GM11168 (cell line): ENCODE results near the gene RAB35.

Source experiments
- in situ Hi-C: fragments of 300-500 bp; cut with MboI; formaldehyde crosslinking; loops from one replicate; pipeline ENCODE4 v1.12.0; 2022; ENCODE audit warnings: low sequenced_read_pairs; ENCODE audit not compliant: unreplicated experiment

The RAB35 gene

DNA sequence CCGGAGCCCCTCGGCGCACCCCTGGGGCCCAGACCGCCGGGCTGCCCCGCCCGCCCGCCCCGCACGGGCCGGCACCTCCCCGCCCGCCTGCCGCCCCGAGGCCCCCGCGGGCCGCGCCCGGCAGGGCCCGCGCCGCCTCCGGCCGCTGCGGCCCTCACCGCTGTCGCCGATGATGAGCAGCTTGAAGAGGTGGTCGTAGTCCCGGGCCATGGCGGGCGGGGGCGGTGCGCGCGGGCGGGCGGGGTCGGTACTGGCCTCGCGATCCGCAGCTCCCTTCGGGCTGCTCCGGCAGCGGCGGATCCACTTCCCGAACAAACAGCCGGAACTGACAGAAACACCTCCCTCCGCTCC lies at the start of gene RAB35:
Gene RAB35 (minus strand): TSS at position 313 of the 351 bp plus-strand sequence. CDS start 103 bp downstream, at position 210.
- in situ Hi-C loops, result no loop called here

DNA sequence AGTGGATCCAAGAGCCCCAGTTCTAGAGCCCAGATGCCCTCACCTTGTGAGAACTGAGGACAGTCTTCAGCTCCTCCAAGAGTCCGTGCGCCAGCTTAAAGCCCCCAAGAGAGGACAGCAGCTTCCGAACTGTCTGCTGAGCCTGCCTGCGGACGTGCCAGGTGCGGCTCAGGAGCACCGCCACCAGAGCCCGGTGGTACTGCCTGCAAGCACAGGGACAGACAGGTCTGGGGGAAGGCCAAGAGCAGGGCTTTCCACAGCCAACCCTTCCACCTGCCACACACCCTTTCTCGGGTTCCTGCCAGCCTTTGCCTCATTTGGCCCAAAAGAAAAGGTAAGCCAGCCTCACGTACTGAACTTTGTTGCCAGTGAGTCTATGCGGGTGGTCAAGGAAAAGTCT lies 47.7 kb upstream of the RAB35 start:
- in situ Hi-C loops, result no loop called here

DNA sequence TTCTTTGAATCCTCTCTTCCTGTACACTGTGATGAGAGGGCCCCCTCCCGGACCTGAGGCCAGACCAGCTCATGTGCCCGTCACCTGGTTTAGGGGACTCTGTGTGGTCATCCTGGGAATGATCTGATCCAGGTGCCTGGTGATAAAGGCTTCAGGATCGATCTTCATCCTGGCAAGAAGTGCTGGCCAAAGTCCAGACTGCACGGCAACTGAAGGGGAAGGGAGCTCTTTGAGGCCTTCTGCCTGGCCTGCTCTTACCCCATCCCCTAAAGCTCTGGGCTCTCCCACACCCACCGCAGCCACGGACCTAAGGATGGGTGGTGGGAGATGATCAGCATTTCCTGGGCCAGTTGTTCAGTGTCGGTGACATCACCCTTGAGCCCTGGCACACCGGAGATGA lies 46.2 kb upstream of the RAB35 start:
- in situ Hi-C loops, result no loop called here

DNA sequence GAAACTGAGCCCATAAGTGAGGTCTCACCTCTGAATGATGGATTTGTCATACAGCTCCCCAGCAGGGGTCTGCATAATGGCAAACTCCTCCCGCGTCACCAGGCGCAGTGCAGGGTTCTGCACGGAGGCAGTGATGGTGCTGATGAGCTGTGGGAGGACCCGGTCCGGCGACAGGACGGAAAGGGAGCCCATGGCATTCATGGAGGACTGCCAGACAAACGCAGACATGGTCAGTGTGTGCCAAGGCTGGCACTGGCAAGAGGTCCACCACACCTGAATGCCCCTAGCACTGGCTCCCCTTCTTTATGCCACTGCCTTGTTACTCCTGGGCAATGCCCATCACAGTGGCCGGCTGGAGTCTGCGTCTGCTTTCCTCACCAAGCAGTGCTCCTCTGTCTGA lies 45.3 kb upstream of the RAB35 start:
- in situ Hi-C loops, result no loop called here

DNA sequence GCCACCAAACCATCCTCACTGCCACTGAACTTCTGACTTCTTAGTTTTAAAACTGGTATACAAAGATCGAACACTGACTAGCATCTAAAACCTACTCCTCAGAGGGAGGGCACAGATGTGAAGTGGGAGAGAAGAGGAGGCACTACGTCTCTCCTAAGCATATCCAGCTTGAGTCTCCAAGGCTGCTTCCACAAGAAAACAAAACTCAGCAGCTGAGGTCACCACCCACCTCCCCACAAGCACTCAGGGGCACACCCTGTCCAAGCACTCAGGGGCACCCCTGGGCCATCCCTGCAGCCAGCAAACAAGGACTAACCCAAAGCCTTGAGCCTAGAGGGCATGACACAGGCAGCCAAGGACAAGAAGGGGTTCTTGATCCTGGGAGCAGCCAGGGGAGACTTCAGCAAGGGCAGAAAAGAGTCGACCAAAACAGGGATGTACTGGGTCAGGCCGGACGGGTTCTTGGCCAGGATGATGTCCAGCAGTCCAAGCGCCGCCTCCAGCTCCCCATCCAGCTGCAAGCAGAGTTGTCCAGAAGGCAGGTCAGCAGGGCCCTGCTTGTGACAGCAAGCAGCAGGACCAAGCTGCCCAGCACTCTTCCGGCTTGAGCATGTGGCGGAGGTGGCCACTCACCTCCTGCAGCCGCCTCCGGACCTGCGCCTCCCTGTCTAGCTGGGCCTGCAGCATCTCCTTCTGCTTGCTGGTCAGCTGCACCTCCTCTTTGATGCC lies 43.1 kb upstream of the RAB35 start:
- in situ Hi-C loops, result no loop called here

DNA sequence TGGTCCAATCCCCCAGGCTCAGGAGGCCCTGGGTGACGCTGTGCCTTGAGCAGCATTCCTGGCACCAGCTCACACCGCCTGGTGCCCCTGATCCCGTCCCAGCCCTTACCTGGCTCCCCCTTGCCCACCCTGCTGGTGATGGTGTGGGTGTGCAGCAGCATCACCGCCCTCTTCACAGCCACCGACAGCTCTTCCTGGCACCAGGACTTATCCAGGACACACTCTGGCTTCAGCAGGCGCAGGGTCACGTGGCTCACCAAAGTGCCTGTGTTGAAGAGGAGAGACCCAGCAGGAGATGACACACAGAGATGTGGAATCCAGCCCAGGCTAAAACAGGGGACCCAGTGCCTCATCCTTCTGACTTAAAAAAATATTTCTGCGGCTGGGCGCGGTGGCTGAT lies 41.8 kb upstream of the RAB35 start:
- in situ Hi-C loops, result no loop called here

DNA sequence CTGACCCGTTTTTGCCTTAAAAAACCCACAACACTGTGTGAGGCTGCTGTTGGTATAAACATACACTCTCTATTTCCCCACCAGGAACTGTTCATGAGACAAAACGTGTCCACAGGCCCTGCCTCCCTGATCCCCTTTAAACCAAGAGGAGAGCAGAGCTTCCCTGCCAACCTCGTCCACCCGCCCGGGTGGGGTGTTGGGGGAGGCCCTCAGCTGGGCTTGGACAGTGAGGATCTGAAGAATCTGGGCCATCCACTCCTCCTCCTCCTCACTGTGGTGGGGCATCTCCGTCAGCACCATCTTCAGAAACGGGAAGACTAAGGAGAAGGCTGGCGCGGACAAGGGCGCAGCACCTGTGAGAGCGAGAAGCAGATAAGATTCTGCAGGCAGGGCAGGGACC lies 41.1 kb upstream of the RAB35 start:
- in situ Hi-C loops, result no loop called here

DNA sequence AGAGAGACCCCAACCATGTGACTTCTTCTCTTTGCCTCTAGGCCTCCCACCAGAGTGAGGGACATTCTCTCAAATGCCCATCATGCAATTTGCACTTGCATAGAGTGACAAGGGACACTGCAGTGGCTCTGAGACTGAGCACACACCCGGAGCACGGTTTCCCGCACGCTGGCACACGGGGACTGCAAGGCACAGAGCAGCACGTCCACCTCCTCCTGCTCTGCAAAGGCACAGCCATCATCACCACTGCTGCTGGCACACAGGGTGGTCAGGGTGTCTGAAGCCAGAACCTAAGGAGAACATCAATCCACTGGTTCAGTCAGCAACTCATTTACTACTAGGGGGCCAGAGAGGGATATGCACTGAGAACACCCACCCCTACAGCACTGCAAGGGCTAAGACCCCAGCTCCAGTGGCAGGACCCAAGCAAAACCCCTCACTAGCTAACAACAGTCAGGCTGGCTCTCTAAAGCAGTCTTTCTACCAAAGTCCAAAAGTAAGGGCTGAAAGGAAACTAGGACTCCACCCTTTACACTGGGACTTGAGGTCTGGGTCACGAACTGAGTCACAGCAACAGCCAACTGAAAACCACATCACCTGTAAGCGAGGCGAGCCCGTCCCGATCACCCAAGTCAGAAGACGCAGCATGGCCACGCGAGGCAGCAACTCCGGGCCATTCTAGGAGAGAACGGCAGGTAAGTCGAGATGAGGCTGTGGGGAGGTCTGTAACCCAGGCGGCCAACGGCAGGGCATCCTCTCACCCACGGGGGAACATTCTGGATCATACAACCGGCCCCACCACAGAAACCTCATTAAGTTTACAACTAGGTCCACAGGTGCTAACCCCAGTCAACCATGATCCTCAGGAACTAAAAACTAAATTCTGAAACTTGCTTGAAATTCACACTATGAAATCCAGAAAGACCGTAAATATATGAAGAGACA lies 40.0 kb upstream of the RAB35 start:
- in situ Hi-C loops, result no loop called here

DNA sequence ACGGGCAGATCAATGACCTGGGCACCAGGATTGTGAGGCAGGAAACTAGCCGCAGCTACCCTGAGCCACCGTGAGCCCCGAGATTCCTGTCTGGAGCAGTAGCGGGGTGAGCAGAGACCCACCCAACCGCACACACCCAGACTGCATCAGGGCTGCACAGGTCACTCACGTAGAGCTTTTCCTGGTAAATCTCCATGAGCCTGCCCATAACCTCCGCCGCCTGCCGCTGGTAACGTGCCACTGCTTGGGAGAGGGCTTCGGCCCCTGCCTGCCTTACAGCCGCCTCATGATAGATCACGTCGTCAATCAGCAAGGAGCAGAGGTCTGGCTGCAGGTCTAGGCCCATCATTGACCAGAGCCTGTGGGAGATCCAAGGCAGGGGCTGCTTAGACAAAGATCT lies 38.5 kb upstream of the RAB35 start:
- in situ Hi-C loops, result no loop called here

DNA sequence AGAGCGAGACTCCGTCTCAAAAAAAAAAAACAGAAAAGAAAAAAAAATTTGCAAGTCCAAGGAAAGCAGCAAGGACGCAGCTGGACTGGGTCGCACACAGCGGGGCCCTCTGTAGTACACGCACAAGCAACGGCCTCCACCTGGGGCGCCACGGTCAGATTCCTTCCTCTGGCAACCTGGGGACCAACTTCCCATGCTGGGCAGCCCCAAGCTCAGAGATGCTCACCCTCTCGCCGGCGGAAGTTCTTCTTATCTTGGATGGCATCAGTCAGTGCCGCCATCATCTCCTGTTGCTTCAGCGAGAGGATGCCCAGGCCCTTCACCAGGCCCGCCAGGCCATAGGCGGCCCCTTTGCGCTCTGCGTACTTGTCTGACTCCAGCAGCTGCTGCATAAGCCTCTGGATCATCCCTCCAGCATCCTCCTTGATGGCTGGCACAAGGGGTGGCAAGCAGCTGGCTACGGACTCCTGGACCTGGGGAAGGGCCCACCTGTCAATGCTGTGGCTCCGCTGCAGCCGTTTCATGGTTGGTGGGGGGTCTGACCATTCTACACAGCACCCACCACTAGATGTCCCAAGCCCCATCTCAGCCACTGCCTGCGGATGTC lies 34.5 kb upstream of the RAB35 start:
- in situ Hi-C loops, result no loop called here

DNA sequence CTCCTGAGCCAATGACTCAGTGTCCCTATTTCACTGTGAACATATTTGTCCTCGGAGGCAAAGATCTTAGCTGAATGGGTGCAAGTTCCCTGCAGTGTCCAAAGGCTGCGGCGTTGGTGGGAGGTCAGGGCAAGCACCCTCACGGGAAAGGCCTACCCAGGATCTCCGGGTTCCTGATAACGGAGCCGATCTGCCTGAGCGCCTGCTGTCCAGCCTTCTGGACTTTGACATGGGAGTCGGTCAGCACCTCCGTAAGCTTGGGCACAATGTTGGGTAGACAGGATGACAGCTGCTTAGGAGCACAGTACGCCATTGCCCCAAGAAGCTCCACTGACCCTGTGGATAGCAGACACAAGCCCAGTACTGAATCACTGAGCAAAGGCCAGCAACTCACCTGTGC lies 31.5 kb upstream of the RAB35 start:
- in situ Hi-C loops, result no loop called here

DNA sequence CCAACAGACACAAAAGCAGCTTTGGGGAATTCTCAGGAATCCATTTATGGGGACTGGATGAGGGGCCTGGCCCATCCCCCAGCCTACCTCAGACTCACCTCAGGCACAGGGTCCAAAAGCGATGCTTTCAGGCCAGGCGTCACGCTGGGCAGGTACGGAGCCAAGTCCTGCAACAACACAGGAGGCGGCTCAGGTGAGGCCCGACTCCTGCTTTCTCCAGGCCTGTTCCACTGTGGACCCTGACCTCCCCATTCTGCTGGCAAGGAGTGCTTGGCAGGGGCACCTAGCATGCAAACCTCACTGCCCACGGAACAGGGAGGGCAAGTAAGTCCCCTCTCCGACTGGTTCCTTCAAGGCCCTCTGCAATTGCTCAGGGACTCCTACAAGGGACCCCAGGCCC lies 28.6 kb upstream of the RAB35 start:
- in situ Hi-C loops, result no loop called here

DNA sequence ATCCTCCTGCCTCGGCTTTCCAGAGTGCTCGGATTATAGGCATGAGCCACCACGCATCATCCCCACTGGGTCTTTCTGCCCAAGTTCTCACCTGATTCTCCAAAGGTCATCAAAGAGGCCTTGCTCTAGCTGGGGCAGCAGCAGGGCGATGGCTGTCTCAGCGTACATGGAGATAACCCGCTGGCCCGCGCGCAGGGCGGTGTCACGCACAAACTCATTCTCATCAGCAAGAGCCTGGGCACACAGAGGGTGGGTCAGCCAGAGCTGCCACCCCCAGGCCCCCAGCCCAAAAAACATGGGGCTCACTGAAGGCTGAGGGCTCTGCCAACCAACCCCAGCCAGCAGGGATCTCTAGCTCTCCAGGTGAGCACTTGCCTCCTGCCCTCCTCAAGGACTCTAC lies 27.7 kb upstream of the RAB35 start:
- in situ Hi-C loops, result no loop called here

DNA sequence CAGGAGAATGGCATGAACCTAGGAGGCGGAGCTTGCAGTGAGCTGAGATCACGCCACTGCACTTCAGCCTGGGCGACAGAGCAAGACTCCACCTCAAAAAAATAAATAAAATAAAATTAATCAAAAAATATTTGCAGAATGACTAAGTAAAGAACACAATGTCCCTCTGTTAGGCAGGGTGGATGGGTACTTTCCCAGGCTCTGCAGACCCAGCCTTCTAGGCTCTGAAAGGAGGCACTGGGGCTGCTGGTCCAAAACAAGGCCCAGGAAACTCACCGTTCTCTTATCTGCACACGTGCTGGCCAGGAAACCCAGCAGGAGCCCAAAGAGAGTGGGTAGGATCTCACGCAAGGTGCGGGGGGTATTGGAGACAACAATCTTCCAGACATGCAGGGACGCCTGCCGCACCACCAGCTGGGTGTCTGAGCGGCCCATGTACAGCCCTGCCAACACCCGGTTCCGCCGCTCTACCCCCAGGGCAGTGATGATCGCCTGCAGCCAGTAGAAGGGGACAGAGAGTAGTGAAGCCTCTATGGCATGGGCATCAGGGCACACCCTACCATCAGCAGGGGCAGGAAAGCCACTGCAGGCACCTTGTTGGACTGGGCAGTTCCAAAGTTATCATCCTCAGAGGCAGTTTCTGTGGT lies 25.8 kb upstream of the RAB35 start:
- in situ Hi-C loops, result no loop called here

DNA sequence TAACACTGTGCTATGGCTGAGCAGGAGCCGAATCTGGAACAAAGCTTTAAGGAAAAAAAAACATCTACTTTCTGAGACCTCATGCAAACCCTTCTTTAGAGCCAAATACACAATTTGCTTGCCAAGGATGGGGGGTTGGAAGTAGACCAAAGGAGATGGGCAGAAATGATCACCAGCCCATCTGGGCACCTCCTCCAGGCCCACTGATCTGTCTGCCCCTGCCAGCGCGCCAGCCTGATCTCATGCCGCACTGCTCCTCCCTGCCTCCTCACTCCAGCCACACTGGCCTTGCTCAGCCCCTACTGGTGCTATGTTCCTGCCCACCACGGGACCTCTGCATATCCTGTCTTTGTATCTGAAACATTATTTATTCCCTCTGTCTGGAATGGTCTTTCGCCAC lies 24.8 kb upstream of the RAB35 start:
- in situ Hi-C loops, result no loop called here

DNA sequence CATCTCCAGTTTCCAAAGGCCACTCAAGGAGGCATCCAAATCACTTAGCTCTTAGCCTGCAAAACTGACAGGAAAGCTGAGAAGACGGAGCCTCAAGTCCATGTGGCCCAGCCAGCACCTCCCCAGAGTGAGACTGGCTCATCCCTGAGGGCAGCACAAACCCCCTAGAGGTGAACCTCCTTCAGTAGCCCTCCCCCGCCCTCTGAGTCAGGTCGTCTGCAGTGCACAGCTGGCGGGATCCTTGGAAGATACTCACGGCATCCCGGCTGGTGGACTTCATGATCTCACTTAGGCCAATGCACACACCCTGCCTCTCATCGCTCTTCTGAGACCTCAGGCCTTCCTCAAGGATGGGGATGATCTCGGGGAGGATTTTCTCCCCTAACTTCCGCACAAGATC lies 24.1 kb upstream of the RAB35 start:
- in situ Hi-C loops, result no loop called here

DNA sequence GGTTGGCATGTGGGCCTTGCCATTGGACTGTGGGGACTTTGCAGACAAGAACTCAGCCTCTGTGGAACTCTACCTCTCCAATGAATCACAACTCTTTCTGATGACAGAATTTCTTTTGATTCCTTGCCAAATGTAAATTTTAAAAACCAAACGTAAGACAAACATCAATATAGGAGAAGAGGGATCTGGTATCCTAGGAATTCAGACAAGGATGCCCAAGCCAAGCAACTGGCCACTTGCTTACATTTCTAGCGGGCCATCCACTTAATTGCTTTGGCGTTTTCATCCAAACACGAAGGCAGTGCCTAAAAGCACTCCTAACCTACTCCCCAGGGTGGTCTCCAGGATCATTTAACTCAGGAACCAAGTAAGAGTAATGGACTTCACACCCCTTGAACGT lies 23.4 kb upstream of the RAB35 start:
- in situ Hi-C loops, result no loop called here

DNA sequence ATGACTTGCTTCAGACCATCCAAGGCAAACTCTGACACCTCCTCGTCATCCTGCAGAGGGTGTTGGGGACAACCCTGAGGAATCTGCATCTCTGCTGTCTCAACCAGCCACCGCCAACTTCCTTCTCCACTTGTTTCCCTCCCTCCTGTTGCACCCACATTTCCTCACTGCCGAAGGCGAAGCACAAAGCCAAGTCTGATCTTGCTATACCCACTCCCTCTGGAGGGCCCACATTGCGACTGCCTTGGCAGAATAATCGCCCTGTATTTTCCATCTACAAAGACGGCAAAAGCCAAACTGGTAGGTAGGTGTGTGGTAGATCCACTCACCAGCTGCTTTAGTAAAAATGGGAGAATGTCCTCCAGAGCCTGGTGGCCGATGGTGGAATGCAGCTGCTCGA lies 21.8 kb upstream of the RAB35 start:
- in situ Hi-C loops, result no loop called here

DNA sequence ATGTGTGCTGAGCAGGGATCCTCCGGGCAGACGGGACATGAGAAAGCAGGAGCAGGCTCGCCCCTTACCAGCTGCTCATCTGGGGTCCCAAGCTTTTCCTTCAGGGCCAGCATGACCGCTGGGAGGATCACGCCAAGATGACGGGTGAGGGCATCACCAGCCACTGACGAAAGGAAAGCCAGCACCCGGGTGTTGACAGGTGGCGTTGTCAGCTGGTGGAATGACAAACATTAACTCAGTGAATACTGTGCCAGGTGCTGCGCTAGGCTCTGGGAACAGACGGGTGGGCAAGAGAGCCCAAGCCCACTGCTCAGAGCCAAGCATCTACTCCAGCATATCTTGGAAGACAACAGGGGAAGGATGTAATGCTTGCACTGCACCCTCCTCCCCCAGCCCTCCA lies 21.3 kb upstream of the RAB35 start:
- in situ Hi-C loops, result no loop called here

DNA sequence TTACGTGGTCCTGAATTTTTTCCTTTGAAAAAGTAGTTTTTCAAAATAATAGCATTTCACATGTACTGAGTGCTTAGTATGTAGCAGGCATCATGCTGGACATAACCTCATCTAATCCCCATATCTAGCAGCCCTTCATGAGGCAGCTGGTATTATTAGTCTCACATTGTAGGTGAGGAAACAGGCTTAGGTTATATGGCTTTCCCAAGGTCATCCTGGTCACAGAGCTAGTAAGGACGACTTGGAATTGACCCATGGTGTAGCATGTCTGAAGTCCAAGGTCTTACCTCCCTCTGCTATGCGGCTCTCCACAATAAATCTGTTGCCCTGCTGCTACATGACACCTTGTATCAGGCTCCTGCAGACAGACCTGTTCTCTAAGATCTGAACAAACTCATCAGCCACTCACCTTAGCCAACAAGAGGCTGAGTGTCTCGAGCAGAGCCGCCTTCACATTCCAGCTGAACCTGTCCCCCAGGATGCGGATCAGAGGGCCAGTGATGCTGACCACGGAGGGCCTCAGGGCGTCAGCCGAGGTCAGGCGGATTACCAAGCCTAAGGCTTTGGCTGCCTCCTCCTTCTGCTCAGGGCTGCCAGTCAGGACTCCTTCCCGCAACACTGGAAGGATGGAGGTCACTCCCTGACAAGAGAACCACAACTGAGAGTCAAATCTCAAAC lies 19.7 kb upstream of the RAB35 start:
- in situ Hi-C loops, result no loop called here
